Measurements from ENCODE around the gene OVOL2. TPM values are rescaled to one million over a fixed set of nuclear protein-coding genes. Genes with fewer than 3 reads are reported as not detected.

OVOL2 gene
- total and polyA plus RNA-seq, 2 of the 8 experiments (the other 6 are each of a cell fraction or from before 2014, with no cell fraction given): 11.0 to 11.4 TPM

- TF ChIP-seq YY1 (IDR thresholded peaks at IDR 0.05; ENCODE audit: low read depth, low read length) (no peak), RBBP5 (IDR thresholded peaks at IDR 0.05; ENCODE audit: borderline replicate concordance, low read depth, low read length) (no peak; the same call in 1 of the 2 replicates), CBX8 (IDR thresholded peaks at IDR 0.05; ENCODE audit: borderline replicate concordance, low read depth, low read length) (no peak), EGR1 (IDR thresholded peaks at IDR 0.05; ENCODE audit: borderline replicate concordance, low read depth, low read length) (no peak), RXRA (IDR thresholded peaks at IDR 0.05; ENCODE audit: insufficient read depth, low read depth, low read length) (no peak), SIN3A (conservative IDR thresholded peaks at IDR 0.05 in 1 of 2, IDR thresholded peaks at IDR 0.05 in 1 of 2; ENCODE audit: low read depth in 1 of 2, low read length in 2 of 2) (0 out of 4 replicates have a peak, but pooled peaks of 1 of the 2 experiments have one; percentile 35), MAFK (IDR thresholded peaks at IDR 0.05; ENCODE audit: low read depth, low read length) (no peak), SUZ12 (IDR thresholded peaks at IDR 0.05; ENCODE audit: low read length) (peak; percentile 23; the same call in 1 of the 2 replicates), NRF1 (IDR thresholded peaks at IDR 0.05; ENCODE audit: low read depth, low read length) (peak; percentile 37; the same call in 1 of the 2 replicates), EP300 (IDR thresholded peaks at IDR 0.05; ENCODE audit: borderline replicate concordance in 1 of 2, low read depth in 2 of 2, low read length in 2 of 2) (no peak), TAF1 (IDR thresholded peaks at IDR 0.05; ENCODE audit: low read depth, low read length) (0 out of 2 replicates have a peak, but pooled peaks have one; percentile 39), CREB1 (IDR thresholded peaks at IDR 0.05) (no peak), HDAC6 (IDR thresholded peaks at IDR 0.05; ENCODE audit: low read depth, low read length) (no peak), TBP (IDR thresholded peaks at IDR 0.05; ENCODE audit: low read depth, low read length) (no peak; the same call in 1 of the 2 replicates), BRCA1 (IDR thresholded peaks at IDR 0.05; ENCODE audit: low read depth, low read length) (no peak), JUND (IDR thresholded peaks at IDR 0.05; ENCODE audit: low read length) (no peak), BCL11A (IDR thresholded peaks at IDR 0.05; ENCODE audit: low read depth in 2 of 2, low read length in 2 of 2) (no peak), CBX5 (IDR thresholded peaks at IDR 0.05; ENCODE audit: low read depth, low read length) (no peak), TCF12 (IDR thresholded peaks at IDR 0.05; ENCODE audit: low read depth, low read length) (no peak), MAX (IDR thresholded peaks at IDR 0.05) (0 out of 2 replicates have a peak, but pooled peaks have one; percentile 35), KDM1A (IDR thresholded peaks at IDR 0.05; ENCODE audit: borderline replicate concordance, low read length) (peak; percentile 90), CTBP2 (IDR thresholded peaks at IDR 0.05; ENCODE audit: borderline replicate concordance, insufficient read depth, insufficient read length, low read length) (peak; percentile 91), TAF7 (optimal IDR thresholded peaks at IDR 0.05; ENCODE audit: borderline replicate concordance, low read depth, low read length) (no peak), CHD1 (IDR thresholded peaks at IDR 0.05; ENCODE audit: low read depth, low read length) (no peak)
Measured at GRCh38 chr20:18057101-18057993, at the start of gene OVOL2 (continued).
